HepG2 (cell line): Measurements from ENCODE around the gene NEDD4L. TPM values are rescaled to one million over a fixed set of nuclear protein-coding genes. Genes with fewer than 3 reads are reported as not detected.

Source experiments
- ATAC-seq: fragments of 200-7000 bp; cut with Tn5 transposase; 3 replicates; pipeline ENCODE4 v1.9.1; 2020; ENCODE audit warnings: mild to moderate bottlenecking, moderate library complexity
- BruUV-seq: library from RNA; stranded (reverse); fragments of 400-500 nt; replicated peaks from 2 replicates; lab custom pipeline; 2021; lab: Mats Ljungman, UMichigan
- CTCF ChIA-PET: fragments of 300-600 bp; formaldehyde crosslinking; extraction: SDS; loops from one replicate; lab custom pipeline; 2021; ENCODE audit warnings: low total read pairs, inconsistent platforms, low intra/inter-chr PET ratio; lab: Yijun Ruan, JAX
- POLR2A ChIA-PET: fragments of 350-600 bp; sonication (Branson Sonifier 250); formaldehyde crosslinking; loops from one replicate; lab custom pipeline; 2020; ENCODE audit warnings: antibody characterized with exemption, inconsistent platforms; lab: Yijun Ruan, JAX
- DNase-seq: peaks from one replicate; pipeline ENCODE4 v3.0.0-alpha.2; 2015; ENCODE audit warnings: low spot score
- FAIRE-seq: peaks from 3 replicates; lab custom pipeline; 2011; peaks lifted over from hg19 to GRCh38; lab: Jason Lieb, UNC
- H2AFZ ChIP-seq: one replicate; pipeline ENCODE4 v1.6.1; 2011; ENCODE audit warnings: low read length, inconsistent platforms
- H3K27ac ChIP-seq: fragments of 300-600 bp; 3 replicates; pipeline ENCODE4 v1.8.0; 2011; ENCODE audit warnings: mixed run types, mild to moderate bottlenecking, mixed read lengths, low read length, inconsistent platforms; ENCODE audit not compliant: insufficient read depth; ENCODE audit errors: extremely low read length
- H3K27me3 ChIP-seq, 2 experiments: fragments of 200-600 bp in 1 of 2; 2 replicates in 1 of 2; 3 replicates in 1 of 2; pipeline versions ENCODE4 v1.6.0 to v1.8.0; 2011; ENCODE audit warnings: low read length in 2 of 2, mild to moderate bottlenecking in 2 of 2, moderate library complexity in 2 of 2, inconsistent platforms in 1 of 2; ENCODE audit not compliant: insufficient read depth in 2 of 2, control insufficient read depth in 1 of 2
- H3K36me3 ChIP-seq, 2 experiments: fragments of 200-600 bp in 1 of 2; replicated peaks in 1 of 2; 2 replicates in 1 of 2; 3 replicates in 1 of 2; pipeline versions ENCODE4 v1.5.1 to v1.8.0; 2011; ENCODE audit warnings: low read length in 2 of 2, inconsistent platforms in 1 of 2; ENCODE audit not compliant: insufficient read depth in 2 of 2, control insufficient read depth in 1 of 2
- H3K4me1 ChIP-seq: 2 replicates; pipeline ENCODE4 v1.5.1; 2012; ENCODE audit warnings: low read length, inconsistent platforms; ENCODE audit not compliant: insufficient read depth
- H3K4me2 ChIP-seq: 2 replicates; pipeline ENCODE4 v1.6.0; 2011; ENCODE audit warnings: low read depth, low read length, inconsistent platforms
- H3K4me3 ChIP-seq, 3 experiments: fragments of 200-600 bp in 1 of 3; sonication (generic), shearing (Covaris generic) in 1 of 3; replicated peaks in 1 of 3; 2 replicates each; pipeline ENCODE4 v1.5.1; 2011 to 2016; ENCODE audit warnings: low read length in 3 of 3, inconsistent platforms in 2 of 3, low read depth in 2 of 3, mild to moderate bottlenecking in 2 of 3, control low read depth in 1 of 3, mixed read lengths in 1 of 3; ENCODE audit not compliant: insufficient read depth in 1 of 3
- H3K79me2 ChIP-seq: one replicate; pipeline ENCODE4 v1.6.1; 2011; ENCODE audit warnings: low read length, inconsistent platforms; ENCODE audit not compliant: insufficient read depth
- H3K9ac ChIP-seq: 2 replicates; pipeline ENCODE4 v1.6.0; 2011; ENCODE audit warnings: mild to moderate bottlenecking, low read depth, low read length, inconsistent platforms; ENCODE audit not compliant: insufficient read depth
- H3K9me3 ChIP-seq: 2 replicates; pipeline ENCODE4 v1.5.1; 2012; ENCODE audit warnings: mild to moderate bottlenecking, low read length
- H4K20me1 ChIP-seq: 2 replicates; pipeline ENCODE4 v1.6.0; 2011; ENCODE audit warnings: inconsistent platforms, mild to moderate bottlenecking, low read length, moderate library complexity; ENCODE audit not compliant: insufficient read depth
- DNMT3B ChIP-seq: conservative IDR thresholded peaks from 2 replicates; pipeline ENCODE4 v1.6.1; 2016; ENCODE audit warnings: missing biosample characterization, control low read depth
- IRX3 ChIP-seq: sonication (generic); formaldehyde crosslinking; IDR thresholded peaks from 2 replicates; pipeline ENCODE4 v1.8.1; 2023; ENCODE audit warnings: mild to moderate bottlenecking, low read depth, missing genetic modification reagents, borderline replicate concordance
- ISX ChIP-seq: sonication (generic); formaldehyde crosslinking; conservative IDR thresholded peaks from 2 replicates; pipeline ENCODE4 v1.5.0; 2020; ENCODE audit warnings: missing genetic modification reagents
- MATR3 ChIP-seq: sonication (generic); formaldehyde crosslinking; IDR thresholded peaks from 2 replicates; pipeline ENCODE4 v1.4.0; 2020; ENCODE audit warnings: missing genetic modification reagents
- NFKB2 ChIP-seq: sonication (generic); formaldehyde crosslinking; IDR thresholded peaks from 2 replicates; pipeline ENCODE4 v1.4.0; 2020; ENCODE audit warnings: missing genetic modification reagents, borderline replicate concordance
- ZBTB21 ChIP-seq: sonication (generic); formaldehyde crosslinking; IDR thresholded peaks from 2 replicates; pipeline ENCODE4 v1.4.0; 2020; ENCODE audit warnings: missing genetic modification reagents
- ZNF232 ChIP-seq: sonication (generic); formaldehyde crosslinking; IDR thresholded peaks from 2 replicates; pipeline ENCODE4 v1.4.0; 2020; ENCODE audit warnings: missing genetic modification reagents, borderline replicate concordance
- ZNF569 ChIP-seq: sonication (generic); formaldehyde crosslinking; IDR thresholded peaks from 2 replicates; pipeline ENCODE4 v1.5.0; 2020; ENCODE audit warnings: mild to moderate bottlenecking, missing genetic modification reagents, moderate library complexity, borderline replicate concordance
- ZSCAN29 ChIP-seq: sonication (generic); formaldehyde crosslinking; conservative IDR thresholded peaks from 2 replicates; pipeline ENCODE4 v1.4.0; 2020; ENCODE audit warnings: mild to moderate bottlenecking, missing genetic modification reagents
- WGBS: methylation state at CpG from one replicate; pipeline ENCODE4 v1.1.6; 2017; ENCODE audit warnings: low lambda C conversion rate; 5-methylcytosine and 5-hydroxymethylcytosine counted together
- in situ Hi-C: cut with HindIII; loops from 2 replicates; pipeline ENCODE4 v1.10.0; 2017; ENCODE audit warnings: low pct_unique_long_range_greater_than_20kb; ENCODE audit not compliant: extremely low pct_ligation_motif_present
- intact Hi-C: fragments of 100-400 bp; cut with micrococcal nuclease; formaldehyde crosslinking; loops from one replicate; pipeline ENCODE4 v1.10.0; 2022; ENCODE audit not compliant: unreplicated experiment
- polyA plus RNA-seq, 8 experiments: library from polyadenylated mRNA; depleted of rRNA in 3 of 8; stranded (reverse) in 7 of 8; unstranded in 1 of 8; fragments of >200 nt; fragmentation: Illumina TruSeq in 4 of 8; extraction: Trizol in 4 of 8; gene quantifications; 2 replicates each; pipeline versions ENCODE4 v1.2.1 to v1.2.3, GENCODE V29; 2011 to 2016; ENCODE audit warnings: low read depth in 4 of 8, missing spikeins in 1 of 8, mixed read lengths in 1 of 8; ENCODE audit not compliant: insufficient read depth in 1 of 8
- total RNA-seq, 5 experiments: library from RNA; depleted of rRNA; stranded (reverse); fragments of >200 nt; fragmentation: Illumina TruSeq; extraction: Trizol; gene quantifications; 2 replicates each; pipeline ENCODE4 v1.2.3, GENCODE V29; 2016; ENCODE audit warnings: low read depth in 1 of 5
- TF ChIP-seq, protein P1 (sequence below): sonication (generic); formaldehyde crosslinking; IDR thresholded peaks from 2 replicates; pipeline ENCODE4 v1.8.0; 2022; ENCODE audit warnings: missing genetic modification reagents, mild to moderate bottlenecking, moderate library complexity, borderline replicate concordance
- TF ChIP-seq, protein P2 (sequence below): sonication (generic); formaldehyde crosslinking; IDR thresholded peaks from 2 replicates; pipeline ENCODE4 v1.4.0; 2020; ENCODE audit warnings: mild to moderate bottlenecking, missing genetic modification reagents

The NEDD4L gene
- total and polyA plus RNA-seq, 2 of the 13 experiments (the other 11 are each of a cell fraction or from before 2014, with no cell fraction given) = 168 to 390 TPM

DNA sequence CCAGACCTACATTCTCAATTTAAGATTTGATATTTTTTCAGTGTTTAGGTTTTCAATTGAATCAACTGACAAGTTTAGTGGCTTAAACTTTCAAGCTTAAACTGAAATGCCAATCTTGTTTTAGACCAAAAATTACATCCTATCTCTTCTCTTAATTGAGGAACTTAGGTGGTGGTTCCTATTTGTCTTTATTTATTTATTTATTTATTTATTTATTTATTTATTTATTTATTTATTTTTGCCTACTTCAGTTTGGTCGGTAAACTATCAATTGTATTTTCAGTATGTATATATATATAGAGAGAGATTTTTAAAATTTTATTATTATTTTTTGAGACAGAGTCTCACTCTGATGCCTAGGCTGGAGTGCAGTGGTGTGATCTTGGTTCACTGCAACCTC is 68.1 kb downstream of the NEDD4L start:
- no peak overlapping the region for H2AFZ ChIP-seq
- no peak for FAIRE-seq
- H3K9me3 ChIP-seq = no peaks in the 10 kb centered on the region
- no peak overlapping the region for H3K4me2 ChIP-seq
- H3K4me1 ChIP-seq = peaks cover 2% of the 10 kb centered on the region
- no peaks in the 10 kb centered on the region for H3K27me3 ChIP-seq
- 94% methylated on average over 1 of the region's 1 CpG for WGBS
- H3K9ac ChIP-seq = no peak overlapping the region
- H3K27ac ChIP-seq = no peak overlapping the region
- ChIA-PET POLR2A (no interaction called here), CTCF (no interaction called here)
- no peak for ATAC-seq
- no peaks in the 10 kb centered on the region for H3K36me3 ChIP-seq
- no peaks in the 10 kb centered on the region for H4K20me1 ChIP-seq
- TF ChIP-seq IRX3 (no peak), ZNF232 (CRISPR knock-in tag) (no peak), ZBTB21 (CRISPR knock-in tag) (no peak), MATR3 (no peak), ZNF569 (CRISPR knock-in tag) (no peak), ISX (CRISPR knock-in tag) (no peak), ZSCAN29 (CRISPR knock-in tag) (no peak), NFKB2 (CRISPR knock-in tag) (no peak), DNMT3B (CRISPR knock-in tag) (no peak)
- TF ChIP-seq, protein P1, sequence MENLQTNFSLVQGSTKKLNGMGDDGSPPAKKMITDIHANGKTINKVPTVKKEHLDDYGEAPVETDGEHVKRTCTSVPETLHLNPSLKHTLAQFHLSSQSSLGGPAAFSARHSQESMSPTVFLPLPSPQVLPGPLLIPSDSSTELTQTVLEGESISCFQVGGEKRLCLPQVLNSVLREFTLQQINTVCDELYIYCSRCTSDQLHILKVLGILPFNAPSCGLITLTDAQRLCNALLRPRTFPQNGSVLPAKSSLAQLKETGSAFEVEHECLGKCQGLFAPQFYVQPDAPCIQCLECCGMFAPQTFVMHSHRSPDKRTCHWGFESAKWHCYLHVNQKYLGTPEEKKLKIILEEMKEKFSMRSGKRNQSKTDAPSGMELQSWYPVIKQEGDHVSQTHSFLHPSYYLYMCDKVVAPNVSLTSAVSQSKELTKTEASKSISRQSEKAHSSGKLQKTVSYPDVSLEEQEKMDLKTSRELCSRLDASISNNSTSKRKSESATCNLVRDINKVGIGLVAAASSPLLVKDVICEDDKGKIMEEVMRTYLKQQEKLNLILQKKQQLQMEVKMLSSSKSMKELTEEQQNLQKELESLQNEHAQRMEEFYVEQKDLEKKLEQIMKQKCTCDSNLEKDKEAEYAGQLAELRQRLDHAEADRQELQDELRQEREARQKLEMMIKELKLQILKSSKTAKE (CRISPR knock-in tag) = no peak
- TF ChIP-seq, protein P2, sequence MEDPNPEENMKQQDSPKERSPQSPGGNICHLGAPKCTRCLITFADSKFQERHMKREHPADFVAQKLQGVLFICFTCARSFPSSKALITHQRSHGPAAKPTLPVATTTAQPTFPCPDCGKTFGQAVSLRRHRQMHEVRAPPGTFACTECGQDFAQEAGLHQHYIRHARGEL = no peak
- in situ Hi-C loops = loop anchor here (25.0 kb wide), 1 partner anchor 225 kb away; no protein-coding TSS in a partner anchor
- no peak overlapping the region for H3K4me3 ChIP-seq
- intact Hi-C loops = no loop called here
- DNase-seq = no peak
- no TSS peak for BruUV-seq
- H3K79me2 ChIP-seq = peaks cover 19% of the 10 kb centered on the region
